SK-N-SH (cell line): ENCODE measurements around the gene AGFG1. TPM values are rescaled to one million over a fixed set of nuclear protein-coding genes. Genes with fewer than 3 reads are reported as not detected.

Experiments used
- CTCF ChIA-PET: fragments of 300-600, 350-600 bp; formaldehyde crosslinking; extraction: SDS; loops from one replicate; lab custom pipeline; 2021; lab: Yijun Ruan, JAX
- POLR2A ChIA-PET: fragments of 350-600 bp; sonication (Branson Sonifier 250); formaldehyde crosslinking; extraction: SDS; loops from one replicate; lab custom pipeline; 2020; ENCODE audit warnings: antibody characterized with exemption, inconsistent platforms; lab: Yijun Ruan, JAX
- DNase-seq: peaks from one replicate; pipeline ENCODE4 v3.0.0; 2012
- H2AFZ ChIP-seq: fragments of 200-600 bp; sonication (generic); 2 replicates; pipeline ENCODE4 v1.8.1; 2016; ENCODE audit warnings: antibody characterized with exemption, mild to moderate bottlenecking, low read depth
- H3F3A ChIP-seq: fragments of 200-600 bp; sonication (generic); replicated peaks from 2 replicates; pipeline ENCODE3; 2016; ENCODE audit warnings: antibody characterized with exemption, mild to moderate bottlenecking; ENCODE audit not compliant: insufficient read depth
- H3K27ac ChIP-seq, 2 experiments: fragments of 200-500 bp in 1 of 2; fragments of 200-600 bp in 1 of 2; sonication (Bioruptor generic) in 1 of 2; sonication (generic), shearing (Covaris generic) in 1 of 2; 2 replicates each; pipeline versions ENCODE4 v1.5.1 to v1.6.1; 2014 to 2016; ENCODE audit warnings: low read depth in 2 of 2, inconsistent platforms in 1 of 2, low read length in 1 of 2, mild to moderate bottlenecking in 1 of 2, mixed read lengths in 1 of 2
- H3K27me3 ChIP-seq: fragments of 200-600 bp; sonication (generic), shearing (Covaris generic); 2 replicates; pipeline ENCODE4 v1.6.1; 2016; ENCODE audit warnings: mixed run types; ENCODE audit not compliant: insufficient read depth
- H3K36me3 ChIP-seq, 2 experiments: fragments of 200-500 bp in 1 of 2; fragments of 200-600 bp in 1 of 2; sonication (Bioruptor generic) in 1 of 2; sonication (generic) in 1 of 2; replicated peaks in 1 of 2; 2 replicates each; pipeline versions ENCODE3 to v1.5.1; 2014 to 2016; ENCODE audit warnings: low read length in 1 of 2, mild to moderate bottlenecking in 1 of 2; ENCODE audit not compliant: insufficient read depth in 2 of 2, control insufficient read depth in 1 of 2
- H3K4me1 ChIP-seq, 2 experiments: fragments of 200-500 bp in 1 of 2; fragments of 200-600 bp in 1 of 2; sonication (Bioruptor generic) in 1 of 2; sonication (generic), shearing (Covaris generic) in 1 of 2; 2 replicates each; pipeline versions ENCODE4 v1.5.1 to v1.6.1; 2014 to 2016; ENCODE audit warnings: low read depth in 1 of 2, low read length in 1 of 2, mixed run types in 1 of 2; ENCODE audit not compliant: insufficient read depth in 2 of 2, control insufficient read depth in 1 of 2
- H3K4me2 ChIP-seq: fragments of 200-600 bp; sonication (generic), shearing (Covaris generic); 2 replicates; pipeline ENCODE4 v1.6.1; 2017; ENCODE audit warnings: mixed run types
- H3K4me3 ChIP-seq, 2 experiments: fragments of 200-500 bp in 1 of 2; fragments of 200-600 bp in 1 of 2; sonication (Bioruptor generic) in 1 of 2; sonication (generic), shearing (Covaris generic) in 1 of 2; 2 replicates each; pipeline versions ENCODE4 v1.5.1 to v1.8.1; 2014 to 2016; ENCODE audit warnings: low read depth in 2 of 2, inconsistent platforms in 1 of 2, low read length in 1 of 2, mild to moderate bottlenecking in 1 of 2, mixed read lengths in 1 of 2, moderate library complexity in 1 of 2
- H3K79me2 ChIP-seq: fragments of 200-600 bp; sonication (generic); 2 replicates; pipeline ENCODE4 v1.8.1; 2017; ENCODE audit warnings: mild to moderate bottlenecking; ENCODE audit not compliant: insufficient read depth
- H3K9ac ChIP-seq: fragments of 200-600 bp; sonication (generic); 2 replicates; pipeline ENCODE4 v1.6.1; 2017; ENCODE audit warnings: mixed run types
- H3K9me2 ChIP-seq: fragments of 200-600 bp; sonication (generic); 2 replicates; pipeline ENCODE4 v1.6.1; 2017; ENCODE audit warnings: mixed run types
- H3K9me3 ChIP-seq: fragments of 200-600 bp; sonication (generic); 2 replicates; pipeline ENCODE4 v1.6.1; 2017; ENCODE audit warnings: mixed run types, mild to moderate bottlenecking, moderate library complexity
- H4K20me1 ChIP-seq: fragments of 200-600 bp; sonication (generic); 2 replicates; pipeline ENCODE4 v1.6.1; 2017; ENCODE audit warnings: mild to moderate bottlenecking, mixed run types; ENCODE audit not compliant: insufficient read depth
- FOSL2 ChIP-seq: IDR thresholded peaks from 2 replicates; pipeline ENCODE4 v1.4.0; 2012; ENCODE audit warnings: low read depth, mild to moderate bottlenecking, moderate library complexity, borderline replicate concordance
- FOXJ3 ChIP-seq: sonication (generic); formaldehyde crosslinking; IDR thresholded peaks from 2 replicates; pipeline ENCODE4 v1.5.1; 2020; ENCODE audit warnings: mild to moderate bottlenecking, missing genetic modification reagents
- FOXM1 ChIP-seq: IDR thresholded peaks from 2 replicates; pipeline ENCODE4 v1.4.0; 2012; ENCODE audit warnings: low read depth, mild to moderate bottlenecking
- MAX ChIP-seq: IDR thresholded peaks from 2 replicates; pipeline ENCODE4 v1.4.0; 2012; ENCODE audit warnings: low read depth
- MXI1 ChIP-seq: IDR thresholded peaks from 2 replicates; pipeline ENCODE4 v1.6.1; 2012; ENCODE audit warnings: mild to moderate bottlenecking, low read depth, low read length, improper control_type of control experiment
- NRF1 ChIP-seq: IDR thresholded peaks from 2 replicates; pipeline ENCODE4 v1.6.1; 2012; ENCODE audit warnings: low read depth, mild to moderate bottlenecking, low read length
- PBX3 ChIP-seq: IDR thresholded peaks from 2 replicates; pipeline ENCODE4; 2012
- REST ChIP-seq: IDR thresholded peaks from 2 replicates; pipeline ENCODE4 v1.6.1; 2012; ENCODE audit warnings: mild to moderate bottlenecking, low read depth, low read length, moderate library complexity
- SMC3 ChIP-seq: IDR thresholded peaks from 2 replicates; pipeline ENCODE4 v1.6.1; 2012; ENCODE audit warnings: low read depth, low read length, improper control_type of control experiment
- TAF1 ChIP-seq: IDR thresholded peaks from 2 replicates; pipeline ENCODE4 v1.6.1; 2012; ENCODE audit warnings: low read depth, mild to moderate bottlenecking, low read length, moderate library complexity, borderline replicate concordance
- TEAD4 ChIP-seq: IDR thresholded peaks from 2 replicates; pipeline ENCODE4 v1.4.0; 2012; ENCODE audit warnings: mild to moderate bottlenecking, borderline replicate concordance; ENCODE audit not compliant: insufficient read depth
- USF2 ChIP-seq: fragments of 150-350 bp; IDR thresholded peaks from 2 replicates; pipeline ENCODE4 v1.6.1; 2017; ENCODE audit warnings: antibody characterized with exemption, low read length, low read depth, borderline replicate concordance
- YY1 ChIP-seq: IDR thresholded peaks from 2 replicates; pipeline ENCODE4 v1.4.0; 2012; ENCODE audit warnings: low read depth, mild to moderate bottlenecking
- WGBS: methylation state at CpG from one replicate; pipeline ENCODE4 v1.1.6; 2017; ENCODE audit warnings: low lambda C conversion rate; 5-methylcytosine and 5-hydroxymethylcytosine counted together
- polyA plus RNA-seq, 3 experiments: library from polyadenylated mRNA; depleted of rRNA; stranded (reverse); fragments of >200 nt; gene quantifications; 2 replicates each; pipeline ENCODE4 v1.2.3, GENCODE V29; 2012

AGFG1 gene
- polyA plus RNA-seq, 1 of the 3 experiments (the other 2 are of a cell fraction): 42.3 TPM

GRCh38 chr2:227510620-227510958 lies 38.6 kb downstream of the AGFG1 start (continued):
- TF ChIP-seq USF2 (no peak), TEAD4 (no peak), YY1 (no peak)

- CTCF ChIA-PET: interaction anchor here (1.2 to 1.6 kb wide), 2 partner anchors 11 to 59 kb away, joined by 3 read pairs; no protein-coding TSS in a partner anchor
These were observed 39.4 kb downstream of the AGFG1 start for GRCh38 chr2:227511239-227511930.

More at GRCh38 chr2:227511239-227511930, 39.4 kb downstream of the AGFG1 start:
- Histone ChIP-seq H3K4me2 (no peak overlapping the region), H3K4me3 (no peak overlapping the region), H3K9me3 (no peaks in the 10 kb centered on the region), H3F3A (peaks cover 12% of the 10 kb centered on the region), H3K27me3 (no peaks in the 10 kb centered on the region)
- DNase-seq: no peak
- POLR2A ChIA-PET: no interaction called here
- 92% methylated on average over 4 of the region's 4 CpGs for WGBS
- TF ChIP-seq PBX3 (no peak), NRF1 (no peak), REST (no peak), MAX (no peak), SMC3 (no peak), USF2 (no peak), FOSL2 (no peak), FOXJ3 (CRISPR knock-in tag) (no peak), FOXM1 (no peak), TEAD4 (no peak), TAF1 (no peak), MXI1 (no peak)
- TF ChIP-seq, all 33 proteins: peak for 0
- Histone ChIP-seq H3K79me2 (peaks cover 99% of the 10 kb centered on the region), H3K36me3 (peaks cover 0 to 3% of the 10 kb centered on the region in 2 experiments), H3K4me1 (peaks cover 30 to 31% of the 10 kb centered on the region in 2 experiments; a peak in 3 of 4 replicates), H4K20me1 (peaks cover 95% of the 10 kb centered on the region), H3K9ac (no peak overlapping the region), H3K27ac (no peak overlapping the region), H3K9me2 (no peaks in the 10 kb centered on the region), H2AFZ (no peak overlapping the region)
